NOMO-1 treated with DMSO at 0.1 percent for 48 hours (cell line): Measurements from ENCODE around the gene EYS.

Source experiments
- DNase-seq: peaks from one replicate; lab custom pipeline; 2025; ENCODE audit not compliant: unreplicated experiment; lab: John Stamatoyannopoulos, UW

EYS gene

DNA sequence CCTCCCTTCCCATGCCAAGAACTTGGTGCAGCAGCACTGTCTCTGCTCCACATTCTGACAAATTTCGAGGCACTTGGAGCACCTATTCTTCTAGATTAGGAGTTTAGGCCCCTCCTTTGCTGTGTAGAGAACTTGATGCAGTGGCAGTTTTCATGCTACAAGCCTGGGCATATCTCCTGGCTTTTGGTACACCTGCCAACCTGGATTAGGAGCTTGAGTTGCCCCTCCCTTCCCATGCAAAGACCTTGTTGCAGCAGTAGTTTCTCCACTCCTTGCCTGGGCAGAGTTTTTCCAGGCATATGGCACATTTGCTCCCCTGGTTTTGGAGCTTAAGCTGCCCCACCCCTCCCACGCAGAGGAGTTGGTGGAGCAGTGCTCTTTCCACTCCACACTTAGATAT lies 956.1 kb downstream of the EYS start:
- no peak for DNase-seq

DNA sequence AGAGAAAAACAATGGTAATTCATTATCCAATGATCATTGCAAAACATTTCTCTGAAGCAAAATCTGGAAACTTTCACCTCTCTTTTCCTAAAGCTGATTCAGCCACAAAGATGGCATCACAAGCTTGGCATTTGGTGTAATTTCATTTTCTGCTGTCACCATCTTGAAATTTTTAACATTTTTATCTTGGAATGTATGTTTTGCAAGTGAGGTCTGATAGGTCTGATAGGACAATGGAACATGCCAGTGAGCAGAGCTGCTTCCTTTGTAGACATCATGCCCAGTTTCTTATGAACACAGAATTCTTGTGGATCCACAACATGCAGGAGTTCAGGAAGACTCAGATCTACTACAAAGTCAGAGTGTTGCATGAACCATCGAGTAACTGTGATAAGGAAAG lies 969.6 kb downstream of the EYS start:
- DNase-seq = no peak

DNA sequence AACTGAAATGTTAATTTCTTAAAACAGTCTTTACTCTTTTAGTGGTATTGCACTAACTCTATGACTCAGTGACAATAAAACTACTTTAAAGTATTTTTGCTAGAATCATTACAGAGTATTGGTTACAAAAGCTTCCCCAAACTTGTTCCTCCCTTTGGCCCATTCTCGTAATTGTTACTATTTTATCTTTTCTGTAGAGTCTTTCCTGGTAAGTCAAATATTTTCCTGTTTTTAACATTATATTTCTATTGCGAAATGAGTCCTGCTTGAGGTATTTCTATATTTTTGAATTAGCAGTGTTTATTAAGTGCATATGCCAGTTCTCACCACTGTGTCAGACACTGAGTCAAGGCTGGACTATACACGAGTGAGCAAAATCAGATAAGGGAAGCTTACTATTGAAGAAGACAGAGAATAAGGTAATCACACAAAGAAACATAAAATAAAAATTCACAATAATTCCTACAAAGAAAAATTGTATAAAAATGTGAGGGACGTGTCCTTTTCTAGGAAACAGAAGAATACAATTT lies 970.5 kb downstream of the EYS start:
- DNase-seq = peak; percentile 28

DNA sequence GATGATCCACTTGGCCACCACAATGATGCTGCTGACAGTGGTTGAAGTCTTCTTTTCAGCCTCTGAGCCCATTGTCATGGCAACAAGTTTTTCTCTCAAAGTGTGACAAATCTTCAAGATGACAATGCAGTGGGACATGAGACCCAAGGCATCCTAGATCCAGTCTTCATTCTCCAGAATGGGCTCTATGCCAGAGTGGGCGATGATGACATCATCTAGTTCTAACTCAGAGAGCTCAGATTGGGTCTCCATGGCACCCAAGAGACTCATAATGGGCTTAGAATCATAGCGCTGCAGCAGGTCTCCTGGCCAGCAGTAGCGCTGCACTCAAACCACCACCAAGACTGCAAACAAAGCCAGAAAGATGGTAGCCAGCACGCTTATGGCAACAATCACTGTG lies 973.6 kb downstream of the EYS start:
- DNase-seq = no peak

DNA sequence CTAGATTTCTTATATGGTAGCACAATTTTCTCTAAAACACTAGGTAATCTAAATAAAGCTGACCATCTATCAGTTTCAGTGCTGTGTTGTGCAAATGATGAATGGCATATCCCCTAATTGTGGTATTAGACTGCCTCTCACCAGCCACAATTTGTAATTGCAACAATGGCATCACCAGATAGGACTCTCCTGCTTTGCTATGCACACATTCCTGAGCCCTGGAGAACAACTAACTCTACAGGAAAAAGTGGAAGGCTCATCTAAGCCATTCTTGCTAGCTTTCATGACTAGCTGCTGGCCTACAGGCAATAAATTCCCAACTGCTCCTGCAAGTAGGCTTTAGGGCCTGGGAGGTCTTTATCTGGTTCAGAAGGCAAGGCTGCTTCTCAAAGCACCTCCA lies 974.1 kb downstream of the EYS start:
- peak; percentile 18 for DNase-seq

DNA sequence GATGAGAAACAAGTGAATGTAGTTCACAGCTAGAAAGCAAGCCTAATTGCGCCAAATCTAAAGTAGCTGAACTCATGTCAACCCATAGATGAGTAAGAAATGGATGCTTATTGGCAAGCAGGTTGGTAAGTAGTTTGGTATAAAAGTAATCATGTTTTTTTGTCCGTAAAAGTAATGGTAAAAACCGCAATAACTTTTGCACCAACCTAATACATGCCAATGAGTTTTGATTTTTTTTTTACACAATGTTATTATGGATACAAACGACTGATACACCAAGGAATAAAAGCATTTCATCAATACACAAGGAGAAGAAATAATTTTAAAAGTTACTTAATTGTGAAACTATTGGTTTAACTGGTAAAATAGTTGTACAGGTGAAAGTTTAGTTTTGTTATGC lies 977.5 kb downstream of the EYS start:
- no peak for DNase-seq

DNA sequence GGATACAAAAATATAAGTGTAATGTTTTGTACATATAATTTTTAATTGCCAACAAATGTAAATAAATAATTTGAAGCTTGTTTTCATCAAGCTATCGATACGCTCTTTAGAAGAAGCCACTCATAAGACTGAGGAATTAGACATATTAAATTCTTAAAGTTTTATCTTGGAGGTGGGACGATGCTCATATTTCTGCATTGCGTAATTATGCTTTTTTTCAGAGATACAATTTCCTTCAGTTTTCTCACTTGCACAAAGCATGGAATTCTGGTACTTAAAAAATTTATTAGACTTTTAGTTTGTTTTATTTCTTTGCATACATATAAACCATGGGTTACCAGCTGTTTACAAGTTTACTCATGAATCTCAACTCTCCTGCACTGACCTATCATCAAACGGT lies 980.0 kb downstream of the EYS start:
- DNase-seq = no peak

DNA sequence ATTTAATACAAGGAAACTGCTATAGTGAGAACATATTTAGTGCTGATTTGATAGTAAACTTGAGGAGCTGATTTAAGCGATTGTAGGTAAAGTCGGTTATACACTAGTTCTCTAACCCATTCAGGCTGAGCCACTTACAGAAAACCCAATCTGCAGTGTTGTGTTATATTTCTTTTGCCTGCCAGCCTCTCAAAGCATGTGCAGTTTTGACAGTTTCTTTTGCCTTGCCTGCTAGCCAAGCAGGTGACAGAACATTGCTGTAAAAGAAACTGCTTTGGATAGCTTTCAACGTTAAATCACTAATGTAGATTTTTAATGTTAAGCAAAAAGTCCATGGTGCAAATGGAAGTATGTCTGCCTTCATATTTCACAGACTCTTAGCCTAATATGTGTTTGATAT lies 982.9 kb downstream of the EYS start:
- DNase-seq = no peak

DNA sequence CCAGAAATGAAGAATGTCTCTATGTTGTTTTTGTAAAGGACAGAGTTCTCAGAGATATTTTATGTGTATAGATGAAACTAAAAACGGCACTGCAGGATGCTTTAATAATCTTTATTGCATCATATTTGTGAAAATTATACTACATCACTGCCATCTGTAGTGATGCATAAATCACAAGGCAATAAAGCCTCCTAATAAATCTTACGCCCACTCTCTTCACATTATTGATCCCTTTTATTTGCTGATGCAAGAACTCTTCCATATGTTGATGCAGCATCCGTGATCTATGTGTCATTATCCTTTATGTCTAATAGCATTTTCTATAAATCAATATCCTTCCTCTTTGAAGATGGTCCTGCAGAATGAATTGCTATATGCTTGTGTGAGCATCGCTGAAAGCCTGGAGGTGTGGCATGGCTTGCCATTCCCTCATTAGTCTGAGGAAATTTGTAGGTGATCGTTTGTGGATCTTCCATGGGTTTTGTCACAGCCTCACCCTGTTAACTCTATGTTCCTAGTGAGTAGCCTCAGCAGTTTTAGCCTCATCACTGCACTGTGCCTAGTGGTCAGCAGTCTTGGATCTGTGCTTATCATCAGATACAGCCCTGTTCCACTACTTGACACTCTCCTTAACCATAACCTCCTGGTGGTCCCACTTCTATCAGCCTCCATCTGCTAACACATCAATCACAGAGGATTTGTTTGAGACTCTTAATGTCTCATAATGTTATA lies 983.5 kb downstream of the EYS start:
- DNase-seq = no peak

DNA sequence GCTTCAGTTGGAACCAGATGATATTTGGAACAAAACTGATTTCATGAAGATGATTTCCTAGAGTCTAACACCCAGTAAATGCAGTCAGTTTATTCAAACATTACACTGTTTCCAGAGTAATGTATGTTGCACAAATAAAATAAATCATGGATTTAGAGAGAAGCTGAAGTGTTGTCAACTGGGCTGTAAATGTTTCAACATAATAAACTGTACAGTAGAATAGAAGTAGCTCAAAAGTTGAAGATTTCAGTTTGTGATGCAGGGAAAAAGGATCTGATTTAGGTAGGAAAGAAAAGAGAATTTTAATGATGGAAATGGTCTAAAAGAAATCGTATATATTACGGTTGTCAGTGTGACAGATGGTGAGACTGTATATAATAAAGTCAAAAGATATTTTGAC lies 985.2 kb downstream of the EYS start:
- DNase-seq = no peak

DNA sequence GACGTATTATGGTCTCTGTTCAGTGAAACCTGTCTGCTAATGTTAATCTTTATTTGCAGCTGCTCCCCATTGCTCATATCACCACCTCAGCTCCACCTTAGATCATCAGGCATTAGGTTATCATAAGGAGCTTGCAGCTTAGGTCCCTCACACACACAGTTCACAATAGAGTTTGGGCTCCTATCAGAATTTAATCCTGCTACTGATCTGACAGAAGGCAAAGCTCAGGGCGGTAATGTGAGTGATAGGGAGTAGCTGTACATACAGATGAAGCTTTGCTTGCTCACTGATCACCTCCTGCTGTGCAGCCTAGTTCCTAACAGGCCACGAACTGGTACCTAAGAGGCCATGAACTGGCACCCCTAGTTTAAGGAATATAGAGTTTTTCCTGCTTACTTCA lies 989.7 kb downstream of the EYS start:
- DNase-seq = no peak

DNA sequence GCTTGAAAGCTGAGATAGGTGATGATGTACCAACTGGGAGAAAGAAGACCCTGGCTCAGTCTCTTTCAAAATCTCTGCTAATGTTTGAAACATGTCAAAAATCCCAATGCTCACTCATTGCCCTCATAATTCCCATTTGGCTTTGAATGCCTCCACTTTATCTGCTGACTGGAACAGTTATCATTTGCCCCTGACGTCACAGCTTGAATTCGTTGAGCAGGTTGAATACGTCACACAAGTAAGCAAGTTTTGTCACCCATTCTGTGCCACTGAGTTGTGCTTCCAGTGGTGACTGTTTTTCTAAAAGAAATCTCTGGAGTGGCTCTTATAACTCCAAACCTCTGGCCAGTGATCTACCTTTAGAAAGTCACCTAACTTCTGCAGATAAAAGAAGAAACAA lies 991.4 kb downstream of the EYS start:
- DNase-seq = no peak

DNA sequence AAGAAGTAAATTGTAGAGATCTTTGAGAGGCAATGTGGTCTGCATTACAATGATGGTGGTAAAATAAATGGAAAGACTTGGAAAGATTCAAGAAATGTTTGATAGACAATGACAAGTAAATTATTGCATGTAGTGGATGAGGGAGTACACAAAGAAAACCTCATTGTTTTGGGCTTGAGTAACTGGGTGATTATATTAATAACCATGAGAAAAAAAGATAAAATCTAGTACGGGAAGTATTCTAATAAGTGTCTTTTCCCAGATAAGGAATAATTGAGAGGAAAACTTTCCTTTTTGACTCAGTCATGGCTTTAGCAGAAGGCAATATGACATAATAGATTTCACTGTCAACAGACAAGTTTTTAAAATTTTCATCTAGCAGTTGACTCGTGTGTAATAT lies 993.0 kb downstream of the EYS start:
- no peak for DNase-seq

DNA sequence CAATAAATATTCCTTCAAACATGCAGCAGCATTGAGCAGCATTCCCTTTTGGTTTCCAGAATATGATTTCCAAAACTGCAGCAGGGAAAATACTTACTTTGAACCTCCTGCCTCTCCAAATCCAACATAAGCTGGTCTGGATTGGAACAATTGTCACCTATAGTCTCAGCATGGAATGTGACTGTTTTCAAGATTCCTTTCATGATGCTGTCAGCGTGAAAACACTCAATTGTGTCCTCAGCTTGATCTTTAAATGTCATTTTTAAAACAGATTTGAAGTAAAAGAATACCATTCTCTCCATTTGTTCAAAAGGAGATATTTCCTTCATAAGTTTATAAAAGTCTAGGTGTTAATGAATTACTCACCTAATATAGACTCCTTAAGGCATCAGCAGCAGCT lies 993.9 kb downstream of the EYS start:
- no peak for DNase-seq

DNA sequence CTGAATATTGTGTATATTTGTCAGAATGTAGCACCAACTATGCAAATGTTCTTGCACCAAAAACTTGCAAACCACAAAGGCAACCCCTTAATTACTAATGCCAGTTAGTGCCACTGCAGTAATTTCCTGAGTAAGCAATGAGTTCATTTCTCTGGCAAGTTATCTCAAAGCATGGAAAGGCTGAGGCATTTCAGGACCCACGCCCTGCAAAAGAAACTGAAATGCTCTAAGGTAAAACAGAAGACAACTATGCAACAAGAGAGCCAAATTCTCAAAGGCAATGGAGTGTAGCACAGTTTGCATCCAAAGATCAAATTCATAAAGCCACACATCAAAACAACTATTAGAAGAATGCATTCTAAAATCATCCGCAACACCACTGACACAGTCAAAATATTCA lies 994.4 kb downstream of the EYS start:
- no peak for DNase-seq

DNA sequence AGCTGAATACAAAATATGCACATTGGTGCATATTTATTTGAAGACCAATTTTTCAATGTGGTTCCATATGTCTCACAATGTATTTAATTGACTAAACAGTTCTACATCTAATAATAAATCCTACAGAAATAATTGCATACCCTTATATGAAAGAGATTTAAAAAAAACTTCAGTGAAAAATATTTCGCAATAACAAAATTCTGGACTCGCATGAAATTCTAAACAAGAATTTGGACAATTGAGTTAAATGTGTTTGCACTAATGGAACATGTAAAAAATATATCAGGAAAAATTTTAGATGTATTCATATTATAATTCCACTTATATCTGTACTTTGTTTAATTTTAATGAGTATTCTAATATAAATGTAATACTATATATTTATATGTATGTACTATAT lies 1003.1 kb downstream of the EYS start:
- no peak for DNase-seq

DNA sequence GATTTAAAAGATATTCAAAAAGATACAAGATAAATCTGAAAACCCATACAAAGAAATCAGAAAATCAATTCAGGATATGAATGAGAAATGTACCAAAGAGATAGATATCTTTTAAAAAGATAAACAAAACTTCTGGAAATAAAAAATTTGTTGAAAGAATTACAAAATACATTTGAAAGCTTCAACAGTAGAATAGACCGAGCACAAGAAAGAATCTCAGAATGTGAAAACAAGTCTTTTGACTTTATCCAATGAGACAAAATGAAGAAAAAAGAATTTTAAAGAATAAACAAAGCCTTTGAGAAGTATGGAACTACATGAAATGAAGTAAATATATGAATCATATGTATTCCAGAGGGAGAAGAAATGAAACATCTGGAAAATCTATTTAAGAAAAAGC lies 1011.0 kb downstream of the EYS start:
- DNase-seq = no peak

DNA sequence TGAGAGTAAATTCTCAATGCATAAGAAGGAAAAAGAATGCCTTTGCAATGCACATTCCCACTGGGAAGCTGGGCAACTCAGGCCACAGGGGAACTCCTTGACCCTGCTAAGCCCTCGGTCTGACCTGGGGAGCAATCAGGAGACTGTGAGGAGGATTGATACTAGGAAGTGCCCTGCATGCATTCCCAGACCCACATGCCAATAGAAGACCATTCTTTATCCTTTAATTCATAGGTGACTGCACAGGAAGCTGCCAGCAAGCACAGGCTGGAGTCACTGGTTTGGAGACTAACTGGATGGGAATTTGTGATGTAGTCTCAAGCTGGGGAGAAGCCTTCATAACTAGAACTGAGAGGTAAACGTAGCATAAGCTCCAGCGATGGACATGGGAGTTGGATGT lies 1012.7 kb downstream of the EYS start:
- no peak for DNase-seq

DNA sequence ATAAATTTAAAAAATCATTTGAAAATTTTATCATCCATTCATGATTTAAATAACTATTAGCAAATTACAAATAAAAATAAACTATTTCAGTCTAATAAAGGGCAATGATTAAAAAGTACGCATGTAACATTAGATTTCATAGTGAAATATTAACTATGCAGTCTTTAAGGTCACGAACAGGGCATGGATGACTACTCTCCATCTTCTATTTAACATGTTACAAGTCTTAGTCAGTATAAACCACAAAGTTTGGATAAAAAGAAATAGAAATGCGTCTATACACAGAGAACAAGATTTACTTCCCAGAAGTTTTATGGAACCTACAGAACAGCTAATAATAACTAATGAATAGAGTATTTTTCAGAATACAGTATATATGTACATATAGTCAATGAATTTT lies 1016.0 kb downstream of the EYS start:
- no peak for DNase-seq

DNA sequence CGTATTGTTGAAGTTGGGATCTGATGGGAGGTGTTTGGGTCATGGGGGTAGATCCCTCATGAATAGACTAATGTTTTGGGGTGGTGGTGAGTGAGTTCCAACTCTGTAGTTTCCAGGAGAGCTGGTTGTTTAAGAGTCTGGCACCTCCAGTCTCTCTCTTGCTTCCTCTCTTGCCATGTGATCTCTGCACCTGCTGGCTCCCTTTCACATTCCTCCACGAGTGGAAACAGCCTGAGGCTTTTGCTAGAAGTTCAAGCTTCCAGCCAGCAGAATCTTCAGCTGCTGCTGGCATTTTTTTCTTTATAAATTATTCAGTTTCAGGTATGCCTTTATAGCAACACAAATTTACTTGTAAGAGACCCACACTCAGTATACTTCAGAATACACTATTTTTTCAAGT lies 1021.6 kb downstream of the EYS start:
- DNase-seq = no peak

DNA sequence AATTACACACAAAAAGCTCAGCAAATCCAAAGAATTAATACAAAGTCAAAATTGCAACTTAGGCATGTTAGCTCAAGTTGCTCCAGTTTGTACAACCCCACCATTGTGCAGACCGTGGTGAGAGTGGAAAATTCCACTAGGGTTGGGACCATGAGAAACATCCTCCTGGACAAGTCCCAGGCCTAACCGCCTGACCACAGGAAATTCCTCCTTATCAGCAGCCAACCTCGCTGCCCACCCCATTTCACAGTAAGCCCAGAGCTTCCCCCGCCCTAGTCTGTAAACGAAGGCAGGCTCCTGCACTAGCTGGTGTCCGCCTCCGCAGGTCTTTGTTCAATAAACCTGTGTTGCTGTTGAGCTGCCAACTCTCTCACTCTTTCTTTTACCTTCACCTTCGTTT lies 1023.3 kb downstream of the EYS start:
- DNase-seq = no peak

DNA sequence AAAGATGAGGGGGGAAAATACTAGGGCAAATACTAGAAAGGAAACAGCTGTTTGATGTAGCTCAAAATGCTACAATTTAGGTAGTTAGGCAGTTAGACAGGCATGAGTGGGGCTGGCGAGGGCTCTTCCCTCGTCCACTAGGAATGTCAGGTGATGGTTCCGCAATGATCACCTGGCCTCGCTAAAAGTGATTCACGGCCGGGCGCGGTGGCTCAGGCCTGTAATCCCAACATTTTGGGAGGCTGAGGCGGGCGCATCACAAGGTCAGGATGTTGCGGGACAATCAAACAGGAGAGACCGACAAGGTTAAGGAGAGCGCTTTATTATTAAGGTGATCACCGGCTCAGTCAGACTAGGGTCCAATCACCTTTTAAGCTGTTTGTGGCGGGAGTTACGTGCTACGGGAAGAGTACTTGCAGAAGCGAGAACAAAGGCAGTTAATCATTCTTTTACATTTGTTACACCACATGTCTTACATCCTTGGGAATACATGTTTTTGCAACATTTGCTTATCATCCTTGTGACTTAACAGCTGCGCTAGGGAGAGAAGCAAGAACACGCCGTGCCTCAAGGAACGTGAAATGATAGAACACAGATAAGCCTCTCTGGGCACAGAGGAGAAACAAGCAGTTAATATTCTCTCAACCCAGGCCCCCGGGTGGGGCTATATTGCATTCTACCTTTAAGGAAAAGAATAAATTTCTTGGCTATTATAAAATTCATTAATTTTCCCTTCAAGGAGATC lies 1025.4 kb downstream of the EYS start:
- no peak for DNase-seq

DNA sequence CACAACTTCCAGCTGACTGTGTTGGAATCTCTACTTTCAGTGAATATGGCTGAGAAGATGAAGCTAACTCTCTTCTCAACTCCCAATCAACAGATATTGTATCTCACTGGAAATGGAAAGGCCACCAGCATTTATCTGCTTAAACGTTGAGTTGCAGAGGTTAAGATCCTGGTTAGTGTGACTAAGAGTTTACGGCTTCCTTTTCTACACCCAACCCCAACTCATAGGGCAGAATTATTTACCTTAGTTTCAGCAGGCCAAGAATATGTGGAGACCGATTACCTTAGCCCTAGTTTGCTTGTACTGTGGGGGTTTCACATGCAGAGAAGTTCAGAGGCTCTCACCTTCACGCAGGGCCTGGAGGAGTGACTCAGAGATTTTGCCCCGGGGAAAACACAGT lies 1026.6 kb downstream of the EYS start:
- no peak for DNase-seq
